HG03039 (cell line): ENCODE measurements around the gene IGSF21.
"Not testable (repeated sequence)": the region's sequence is repeated elsewhere in the genome, so short reads cannot be mapped to it uniquely, and the experiment has no call there.

Source experiments
- ATAC-seq: cut with Tn5 transposase; IDR thresholded peaks from one replicate; pipeline ENCODE4 v1.9.1; 2021; ENCODE audit warnings: mild to moderate bottlenecking, moderate library complexity; ENCODE audit not compliant: unreplicated experiment

Gene IGSF21

GRCh38 chr1:18350747-18351146 is 243.1 kb downstream of the IGSF21 start:
- ATAC-seq: no peak

GRCh38 chr1:18351735-18352134 is 244.1 kb downstream of the IGSF21 start:
- no peak for ATAC-seq

- ATAC-seq: no peak
These were observed 245.2 kb downstream of the IGSF21 start for GRCh38 chr1:18352636-18353265.

GRCh38 chr1:18353528-18353927 is 245.9 kb downstream of the IGSF21 start:
- ATAC-seq: no peak

- no peak for ATAC-seq
These were observed 246.4 kb downstream of the IGSF21 start for GRCh38 chr1:18353992-18354391.

- ATAC-seq: no peak
These were observed 247.0 kb downstream of the IGSF21 start for GRCh38 chr1:18354612-18355011.

- no peak for ATAC-seq
These were observed 250.1 kb downstream of the IGSF21 start for GRCh38 chr1:18357622-18358230.

- ATAC-seq: no peak
These were observed 251.0 kb downstream of the IGSF21 start for GRCh38 chr1:18358600-18358999.

- ATAC-seq: no peak
These were observed 252.7 kb downstream of the IGSF21 start for GRCh38 chr1:18360251-18360650.

- no peak for ATAC-seq
These were observed 254.6 kb downstream of the IGSF21 start for GRCh38 chr1:18362150-18362549.

GRCh38 chr1:18363436-18363835 is 255.8 kb downstream of the IGSF21 start:
- no peak for ATAC-seq

GRCh38 chr1:18365099-18365705 is 257.6 kb downstream of the IGSF21 start:
- ATAC-seq: no peak

- ATAC-seq: not testable (repeated sequence)
These were observed 264.9 kb downstream of the IGSF21 start for GRCh38 chr1:18372505-18372904.

GRCh38 chr1:18373151-18373550 is 265.6 kb downstream of the IGSF21 start:
- no peak for ATAC-seq

- ATAC-seq: no peak
These were observed 266.4 kb downstream of the IGSF21 start for GRCh38 chr1:18373882-18374493.

- ATAC-seq: no peak
These were observed 269.1 kb downstream of the IGSF21 start for GRCh38 chr1:18376661-18377060.

GRCh38 chr1:18380288-18380687 is 272.7 kb downstream of the IGSF21 start:
- ATAC-seq: no peak

GRCh38 chr1:18384059-18384458 is 276.5 kb downstream of the IGSF21 start:
- no peak for ATAC-seq

- no peak for ATAC-seq
These were observed 276.9 kb downstream of the IGSF21 start for GRCh38 chr1:18384471-18384870.

GRCh38 chr1:18385239-18385790 is 277.7 kb downstream of the IGSF21 start:
- no peak for ATAC-seq

- ATAC-seq: no peak
These were observed 279.0 kb downstream of the IGSF21 start for GRCh38 chr1:18386591-18386990.

- no peak for ATAC-seq
These were observed 279.7 kb downstream of the IGSF21 start for GRCh38 chr1:18387307-18387706.
